GM21367 (cell line): ENCODE data around the gene FLNB.

Source experiments
- ATAC-seq: cut with Tn5 transposase; IDR thresholded peaks from one replicate; pipeline ENCODE4 v1.9.1; 2021; ENCODE audit not compliant: unreplicated experiment

The FLNB gene

DNA sequence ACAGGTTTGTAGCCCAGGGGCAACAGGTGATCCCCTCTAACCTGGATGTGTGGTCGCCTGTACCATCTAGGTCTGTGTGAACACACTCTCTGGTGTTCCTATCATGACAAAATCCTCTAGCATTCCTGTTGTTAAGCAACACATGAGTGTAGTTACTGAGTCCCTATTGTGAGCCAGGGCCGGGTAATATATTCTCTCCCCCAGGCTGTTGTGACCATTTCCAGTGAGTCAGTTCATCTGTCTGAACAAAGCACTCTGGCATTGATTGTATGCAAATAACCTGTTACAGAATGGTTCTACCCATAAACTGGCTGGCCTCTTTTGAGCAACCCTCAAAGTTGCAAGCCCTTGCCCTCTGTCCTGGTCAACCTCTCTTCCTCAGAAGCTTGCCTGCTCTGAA, 2.6 kb upstream of the FLNB start:
- ATAC-seq: no peak

- no peak for ATAC-seq
These were observed 1.6 kb upstream of the FLNB start for GRCh38 chr3:58006661-58007060.

DNA sequence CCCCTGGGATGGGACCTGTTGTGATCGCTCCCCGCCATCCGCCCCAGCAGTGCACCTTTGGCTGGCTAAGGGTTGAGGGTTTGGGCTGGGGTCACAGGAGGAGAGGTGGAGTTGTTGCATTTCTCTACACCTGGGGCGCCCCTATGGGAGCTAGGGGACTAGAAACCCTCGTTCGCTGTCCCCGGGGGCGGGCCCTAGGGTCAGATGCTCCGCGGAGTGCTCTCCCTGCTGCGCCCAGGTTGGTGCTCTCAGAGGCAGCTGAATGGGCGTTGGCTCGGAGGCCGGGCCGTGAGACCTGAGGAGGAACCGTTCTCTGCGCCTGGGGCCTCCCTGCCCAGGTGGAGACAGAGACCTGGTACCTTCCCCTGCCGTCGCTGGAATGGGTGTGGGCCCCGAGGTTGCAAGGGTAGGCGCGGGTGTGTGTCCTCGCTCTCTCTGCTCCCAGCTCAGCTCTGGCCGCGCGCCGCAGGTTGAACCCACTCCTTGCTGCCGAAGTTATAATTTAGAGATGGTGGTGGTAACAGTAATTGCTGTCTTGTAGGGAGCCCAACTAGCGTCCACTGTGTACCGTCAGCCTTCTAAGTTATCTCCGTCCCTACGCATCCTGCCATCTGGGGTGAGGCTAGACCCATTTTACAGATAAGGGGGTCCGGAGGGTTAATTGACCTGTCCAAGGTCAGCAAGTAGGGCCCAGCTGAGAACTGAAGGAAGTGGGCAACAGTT, 965 bp downstream of the FLNB start:
- ATAC-seq: no peak

DNA sequence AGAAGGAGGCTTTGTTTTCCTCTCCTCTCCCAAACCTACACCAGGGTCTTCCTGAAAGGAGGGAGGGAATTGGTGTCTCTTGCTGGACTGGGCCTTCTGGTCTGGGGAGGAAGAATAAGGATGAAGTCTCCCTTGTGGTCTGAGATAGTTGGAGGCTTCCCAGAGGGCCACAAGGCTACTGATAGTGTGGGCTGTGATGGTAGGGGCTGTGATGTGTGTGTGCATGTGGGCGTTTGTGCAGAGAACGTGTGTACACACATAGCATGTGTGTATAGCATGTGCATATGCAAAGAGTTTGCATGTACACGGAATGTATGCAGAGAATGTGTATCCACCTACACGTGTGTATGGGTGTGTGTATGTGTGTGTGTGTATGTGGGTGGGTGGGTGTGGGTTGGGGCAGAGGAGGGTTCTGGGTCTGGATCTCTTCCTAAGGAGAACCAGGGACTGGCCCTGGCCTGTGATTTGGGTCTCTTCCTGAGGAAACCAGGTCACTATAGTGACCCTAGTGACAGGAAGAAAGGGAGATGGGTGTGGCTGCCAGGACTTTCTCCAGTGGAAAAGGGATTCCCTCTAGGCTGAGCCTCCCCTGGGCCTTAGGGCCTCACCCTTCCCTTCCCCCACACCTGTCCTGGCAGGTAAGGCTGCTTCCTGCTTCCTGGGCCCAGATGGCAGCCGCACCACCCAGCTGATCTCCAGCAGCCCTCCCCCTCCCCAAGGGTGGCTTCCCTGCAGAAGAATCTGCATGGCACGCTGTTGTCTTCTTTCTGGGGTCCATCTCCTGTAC, 1.7 kb downstream of the FLNB start:
- no peak for ATAC-seq

- no peak for ATAC-seq
These were observed 2.3 kb downstream of the FLNB start for GRCh38 chr3:58010562-58010961.

DNA sequence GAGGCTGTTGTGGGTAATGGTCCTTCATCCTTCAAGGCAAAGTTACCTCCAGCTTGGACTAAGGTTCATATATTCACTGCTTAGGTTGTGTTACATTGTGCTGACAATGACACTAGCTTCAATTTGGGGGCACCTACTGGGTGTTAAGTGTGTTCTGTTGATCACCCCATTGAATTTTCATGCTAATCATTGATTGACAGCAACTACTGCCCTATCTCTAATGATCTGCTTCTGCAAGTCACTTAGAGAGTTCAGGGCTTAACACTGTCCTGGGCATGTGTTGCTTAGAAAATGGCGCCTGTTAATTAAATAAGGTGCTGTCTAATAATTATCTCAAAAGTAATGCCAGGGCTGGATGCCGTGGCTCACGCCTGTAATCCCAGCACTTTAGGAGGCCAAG, 3.4 kb downstream of the FLNB start:
- ATAC-seq: no peak

GRCh38 chr3:58012302-58012701, 4.1 kb downstream of the FLNB start:
- ATAC-seq: no peak

- no peak for ATAC-seq
These were observed 4.9 kb downstream of the FLNB start for GRCh38 chr3:58013099-58013498.

DNA sequence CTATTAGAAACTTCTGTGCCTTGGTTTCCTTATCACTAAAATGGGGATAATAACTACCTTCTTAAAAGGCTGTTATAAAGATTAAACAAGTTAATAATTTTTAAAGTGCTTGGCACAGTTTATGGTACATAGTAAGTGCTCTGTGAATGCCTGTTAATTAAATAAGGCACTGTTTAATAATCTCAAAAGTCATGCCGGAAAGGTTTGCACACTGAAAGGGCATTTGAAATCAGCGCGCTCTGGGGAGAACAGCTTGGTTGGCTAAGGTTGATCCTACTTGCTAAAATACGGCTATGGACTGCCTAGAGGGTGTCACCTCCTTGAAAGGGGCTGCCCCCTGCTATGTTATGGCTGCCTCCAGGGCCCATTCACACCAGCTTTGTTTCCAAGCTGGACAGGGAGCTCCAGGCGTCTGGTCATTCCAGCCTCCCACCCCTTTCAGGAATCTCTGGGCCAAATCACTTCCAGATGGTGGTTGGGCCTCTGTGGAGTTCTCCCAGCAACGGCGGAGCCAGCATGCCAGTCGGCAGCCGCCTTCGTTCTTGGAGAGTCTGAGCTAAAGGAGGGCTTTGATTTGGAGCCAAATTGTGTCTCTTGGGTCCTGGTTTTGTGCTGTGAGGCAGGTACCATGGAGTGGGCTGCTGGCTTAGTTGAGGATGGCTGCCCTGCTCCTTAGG, 5.9 kb downstream of the FLNB start:
- no peak for ATAC-seq

DNA sequence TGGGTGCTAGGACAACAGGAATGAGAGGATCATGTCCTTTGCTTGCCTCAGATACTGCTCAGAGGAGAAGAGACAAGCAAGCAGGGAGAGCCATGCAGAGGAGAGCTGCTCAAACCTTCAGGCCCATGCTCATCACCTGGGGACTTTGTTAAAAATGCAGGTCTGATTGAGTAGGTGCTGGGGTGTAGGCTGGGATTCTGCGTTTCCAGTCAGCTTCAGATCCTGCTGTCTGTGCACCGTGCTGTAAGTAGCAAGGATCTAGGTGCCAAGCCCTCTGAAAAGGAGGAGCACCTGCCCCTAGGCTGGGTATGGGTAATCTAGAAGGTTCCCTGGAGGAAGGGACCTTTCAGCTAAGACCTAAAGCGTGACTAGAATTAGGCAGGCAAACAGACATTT, 7.3 kb downstream of the FLNB start:
- ATAC-seq: no peak

- no peak for ATAC-seq
These were observed 8.5 kb downstream of the FLNB start for GRCh38 chr3:58016710-58017109.

DNA sequence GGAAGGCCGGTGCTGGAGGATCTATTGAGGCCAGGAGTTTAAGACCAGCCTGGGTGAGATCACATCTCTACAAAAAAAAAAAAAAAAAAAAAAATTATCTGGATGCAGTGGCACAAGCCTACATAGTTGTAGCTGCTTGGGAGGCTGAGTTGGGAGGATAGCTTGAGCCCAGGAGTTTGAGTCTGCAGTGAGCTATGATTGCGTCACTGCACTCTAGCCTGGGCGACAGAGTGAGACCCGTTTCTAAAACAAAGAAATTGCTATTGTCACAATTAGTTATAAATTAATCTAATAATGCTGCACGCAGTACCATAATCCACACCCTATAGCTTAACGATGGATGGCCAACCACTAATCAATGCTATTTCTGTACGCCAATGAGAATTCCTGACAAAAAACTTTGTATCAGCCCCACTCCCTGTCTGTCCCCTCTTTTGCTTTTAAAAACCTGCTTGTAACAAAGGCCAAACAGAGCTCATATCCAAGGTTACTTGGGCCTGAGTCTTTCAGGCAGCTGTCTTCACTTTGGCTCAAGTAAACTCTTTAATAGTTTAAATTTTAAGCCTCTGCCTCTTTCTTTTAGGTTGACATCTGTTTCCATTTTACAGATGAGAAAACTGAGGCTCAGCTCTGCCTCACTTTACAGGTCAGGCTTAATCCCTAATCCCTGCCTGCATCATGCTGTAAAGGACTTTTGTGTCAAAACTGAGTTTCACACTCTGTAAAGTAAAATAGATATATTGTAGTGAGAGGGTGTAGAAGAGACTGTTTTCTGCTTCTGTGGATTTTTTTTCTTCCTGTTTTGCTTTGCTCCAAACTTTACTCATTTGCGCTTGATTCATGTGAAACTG, 10.9 kb downstream of the FLNB start:
- ATAC-seq: no peak

DNA sequence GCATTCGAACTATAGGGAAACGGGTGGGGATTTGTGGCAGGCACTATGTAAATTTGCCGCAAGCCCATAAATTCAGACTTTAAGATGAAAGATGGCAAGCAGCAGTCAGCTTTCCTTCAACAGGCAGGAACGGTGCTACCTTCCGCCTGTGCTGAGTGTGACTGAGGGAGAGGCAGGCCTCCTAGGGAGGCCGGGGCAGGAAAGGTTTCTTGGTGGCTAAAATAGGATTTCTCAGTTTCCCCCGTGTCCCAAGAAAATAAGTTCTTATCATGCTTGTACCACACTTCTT, 12.5 kb downstream of the FLNB start:
- ATAC-seq: no peak

DNA sequence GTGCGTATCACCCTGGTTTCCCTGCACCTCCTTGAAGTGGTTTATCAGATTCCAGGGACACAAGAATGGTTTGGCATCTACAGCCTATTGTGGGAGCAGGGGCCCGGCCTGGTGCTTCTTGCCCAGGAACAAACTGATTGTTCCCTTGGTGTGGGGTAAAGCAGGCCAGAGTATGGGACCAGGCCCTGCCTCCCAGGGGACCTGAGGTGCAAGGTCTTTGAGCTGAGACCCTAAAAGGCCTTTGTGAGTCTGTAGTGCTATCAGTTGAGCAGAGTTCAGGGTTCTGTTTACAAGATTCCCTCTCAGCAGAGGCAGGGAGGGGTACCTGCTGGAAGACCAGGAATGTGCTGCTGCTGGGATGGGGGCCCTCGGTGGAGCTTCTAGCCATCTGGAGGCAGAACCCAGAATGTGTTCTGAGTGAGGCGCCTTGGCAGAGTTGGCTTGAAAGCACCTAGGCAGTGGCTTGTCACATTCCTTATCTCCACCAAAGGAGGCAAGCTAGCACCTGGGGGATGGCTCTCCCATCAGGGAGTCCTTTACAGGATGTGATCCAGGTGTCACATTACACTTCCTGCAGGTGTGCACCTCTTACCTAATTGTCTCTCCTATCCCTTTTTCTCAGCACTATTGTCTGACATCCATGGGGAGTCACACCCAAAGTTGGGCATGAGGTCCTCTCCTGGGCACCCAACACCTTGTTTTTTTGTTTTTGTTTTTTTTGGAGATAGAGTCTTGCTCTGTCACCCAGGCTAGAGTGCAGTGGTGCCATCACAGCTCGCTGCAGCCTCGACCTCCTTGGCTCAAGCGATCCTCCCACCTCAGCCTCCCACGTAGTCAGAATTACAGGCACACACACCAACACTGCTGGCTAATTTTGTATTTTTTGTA, 13.1 kb downstream of the FLNB start:
- ATAC-seq: no peak

DNA sequence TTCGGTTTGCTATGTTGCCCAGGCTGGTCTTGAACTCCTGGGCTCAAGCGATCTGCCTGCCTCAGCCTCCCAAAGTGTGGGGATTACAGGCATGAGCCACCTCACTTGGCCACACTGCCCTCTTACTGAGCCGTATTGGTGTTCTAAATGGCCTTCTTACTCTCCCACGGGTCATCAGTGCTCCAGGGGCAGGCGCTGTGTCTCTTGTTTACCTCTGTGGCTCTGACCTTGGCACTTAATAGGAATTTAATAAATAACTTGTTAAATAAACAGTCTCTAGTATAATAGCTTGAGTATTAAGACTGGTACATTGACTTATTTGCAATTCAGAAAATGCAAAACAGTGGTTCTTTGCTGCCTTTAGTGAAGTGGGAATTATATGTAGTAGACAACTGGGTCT, 13.7 kb downstream of the FLNB start:
- no peak for ATAC-seq

DNA sequence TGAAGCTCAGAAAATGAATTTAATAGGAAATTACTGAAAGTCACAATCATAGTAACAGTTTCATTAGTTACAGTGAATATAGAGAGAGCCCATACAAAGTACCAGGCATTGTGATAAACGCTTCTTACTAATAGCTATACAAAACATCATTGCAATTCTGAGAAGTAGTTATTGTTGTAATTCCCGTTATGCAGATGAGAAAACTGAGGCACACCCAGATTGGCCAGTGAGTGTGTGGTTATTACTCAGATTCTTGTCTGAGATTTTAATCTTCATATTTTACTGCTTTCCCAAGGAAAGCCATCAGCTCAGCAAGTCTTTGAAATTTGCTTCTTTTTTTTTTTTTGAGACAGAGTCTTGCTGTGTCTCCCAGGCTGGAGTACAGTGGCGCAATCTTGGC, 14.3 kb downstream of the FLNB start:
- no peak for ATAC-seq

GRCh38 chr3:58023531-58023930, 15.3 kb downstream of the FLNB start:
- ATAC-seq: no peak

- ATAC-seq: no peak
These were observed 17.2 kb downstream of the FLNB start for GRCh38 chr3:58025406-58025805.

- no peak for ATAC-seq
These were observed 17.8 kb downstream of the FLNB start for GRCh38 chr3:58025837-58026569.

DNA sequence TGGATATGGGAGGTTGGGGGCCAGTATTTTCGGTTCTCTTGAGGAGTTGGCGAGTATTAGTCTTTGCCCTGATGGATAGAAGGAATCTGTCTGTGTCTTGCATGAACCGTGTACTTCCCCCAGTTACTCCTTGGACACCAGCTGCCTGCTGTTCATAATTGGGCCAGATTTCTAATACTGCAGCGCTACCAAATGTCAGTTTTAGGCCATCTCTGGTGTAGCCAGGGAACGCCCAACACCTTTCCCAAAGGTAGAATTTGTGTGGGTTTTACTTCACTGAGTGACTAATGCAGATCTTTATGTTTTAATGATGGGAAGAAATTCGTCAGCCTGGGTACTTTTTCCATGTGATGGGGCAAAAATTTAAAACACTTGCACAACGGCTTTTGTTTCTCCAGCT, 18.4 kb downstream of the FLNB start:
- no peak for ATAC-seq
